Rectal smooth muscle tissue (tissue), 1 donor: ENCODE data around the gene SETD3.

ENCODE experiments used
- H3K27ac ChIP-seq: one replicate; pipeline ENCODE4 v1.7.0; 2013; ENCODE audit warnings: low read depth, low read length, inconsistent platforms
- H3K27me3 ChIP-seq: one replicate; pipeline ENCODE4 v1.7.0; 2013; ENCODE audit warnings: low read length; ENCODE audit not compliant: control insufficient read depth, insufficient read depth
- H3K36me3 ChIP-seq: one replicate; pipeline ENCODE4 v1.7.0; 2013; ENCODE audit warnings: low read length; ENCODE audit not compliant: control insufficient read depth, insufficient read depth
- H3K4me1 ChIP-seq: one replicate; pipeline ENCODE4 v1.7.0; 2013; ENCODE audit warnings: low read length; ENCODE audit not compliant: control insufficient read depth, insufficient read depth
- H3K4me3 ChIP-seq: one replicate; pipeline ENCODE4 v1.7.0; 2013; ENCODE audit warnings: low read length
- H3K9ac ChIP-seq: one replicate; pipeline ENCODE4 v1.7.0; 2013; ENCODE audit warnings: low read length

SETD3 gene

DNA sequence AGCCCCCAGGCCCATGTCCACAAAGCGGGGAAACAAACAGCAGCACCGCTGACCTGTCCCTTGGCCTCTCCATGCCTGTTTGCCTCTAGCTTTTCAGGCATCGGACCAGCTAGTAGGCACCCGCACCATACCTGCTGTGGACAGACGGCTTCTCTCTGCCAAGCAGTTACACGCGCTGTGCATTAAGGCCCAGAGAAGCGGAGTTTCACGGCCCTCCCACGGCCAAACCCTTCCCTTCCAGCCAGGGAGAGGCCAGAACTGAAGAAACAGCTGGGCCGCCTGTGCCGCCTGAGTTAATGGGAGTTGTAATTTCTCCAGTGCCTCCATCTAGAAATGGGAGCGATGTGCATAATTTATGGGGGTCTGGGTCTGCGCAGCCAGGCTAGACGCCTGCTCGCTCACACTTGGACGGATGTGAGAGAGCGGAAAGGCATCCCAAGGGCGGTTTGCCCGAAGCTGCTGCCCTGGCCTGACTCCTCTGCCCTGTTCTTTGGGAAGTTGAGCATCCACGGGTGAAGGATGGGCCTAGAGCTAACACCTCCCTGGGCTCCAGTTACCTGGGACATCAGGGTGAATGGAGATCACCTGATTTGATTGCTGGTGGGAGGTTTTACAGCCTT, 119.0 kb downstream of the SETD3 start:
- no peaks in the 10 kb centered on the region for H3K4me1 ChIP-seq
- no peaks in the 10 kb centered on the region for H3K27me3 ChIP-seq
- no peak overlapping the region for H3K27ac ChIP-seq
- no peak overlapping the region for H3K9ac ChIP-seq
- H3K4me3 ChIP-seq = no peak overlapping the region
- H3K36me3 ChIP-seq = no peaks in the 10 kb centered on the region

DNA sequence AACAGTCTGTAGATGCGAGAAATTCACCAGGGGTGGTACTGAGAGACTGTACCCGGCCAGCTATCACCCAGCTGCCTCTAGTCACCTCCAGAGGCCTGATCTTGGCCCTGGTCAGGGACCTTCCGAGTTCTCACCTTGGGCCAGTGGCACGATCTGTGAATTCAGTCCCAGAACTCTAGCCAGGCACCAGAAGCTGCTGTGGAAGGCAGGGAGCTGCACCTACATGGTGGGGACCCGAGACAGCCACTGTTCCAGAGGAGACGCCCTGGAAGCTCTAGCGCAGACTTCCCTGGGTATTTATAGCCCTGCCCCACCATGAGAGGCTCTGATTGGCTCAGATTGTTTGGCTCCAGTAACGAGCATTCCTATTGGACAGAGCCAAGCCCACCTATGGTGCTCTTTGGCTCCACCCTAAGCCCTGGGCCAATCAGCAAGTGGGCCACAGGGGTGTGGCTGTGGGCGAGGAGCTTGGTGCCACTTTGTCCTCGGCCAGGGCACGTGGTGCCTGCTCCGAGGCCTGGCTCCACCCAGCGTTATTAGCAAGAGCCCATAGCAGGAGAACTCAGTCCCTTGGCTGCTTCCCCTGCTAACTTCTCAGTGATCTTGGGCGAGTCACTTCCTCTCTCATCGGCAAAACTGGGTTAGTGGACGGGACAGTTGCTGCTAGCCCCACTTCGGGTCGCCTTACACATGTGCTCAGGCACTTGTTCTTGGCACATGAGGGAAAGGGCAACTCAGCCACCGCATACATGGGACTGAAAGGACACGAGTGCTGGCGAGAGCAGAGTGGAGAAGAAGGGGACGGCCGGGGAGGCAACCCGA, 119.7 kb downstream of the SETD3 start:
- H3K4me3 ChIP-seq = no peak overlapping the region
- H3K27me3 ChIP-seq = no peaks in the 10 kb centered on the region
- H3K9ac ChIP-seq = no peak overlapping the region
- H3K4me1 ChIP-seq = no peaks in the 10 kb centered on the region
- H3K36me3 ChIP-seq = no peaks in the 10 kb centered on the region
- H3K27ac ChIP-seq = no peak overlapping the region

- Histone ChIP-seq H3K27me3 (no peaks in the 10 kb centered on the region), H3K9ac (no peak overlapping the region), H3K27ac (no peak overlapping the region), H3K4me3 (no peak overlapping the region), H3K4me1 (no peaks in the 10 kb centered on the region), H3K36me3 (no peaks in the 10 kb centered on the region)
These were observed 120.8 kb downstream of the SETD3 start for GRCh38 chr14:99359906-99360305.

DNA sequence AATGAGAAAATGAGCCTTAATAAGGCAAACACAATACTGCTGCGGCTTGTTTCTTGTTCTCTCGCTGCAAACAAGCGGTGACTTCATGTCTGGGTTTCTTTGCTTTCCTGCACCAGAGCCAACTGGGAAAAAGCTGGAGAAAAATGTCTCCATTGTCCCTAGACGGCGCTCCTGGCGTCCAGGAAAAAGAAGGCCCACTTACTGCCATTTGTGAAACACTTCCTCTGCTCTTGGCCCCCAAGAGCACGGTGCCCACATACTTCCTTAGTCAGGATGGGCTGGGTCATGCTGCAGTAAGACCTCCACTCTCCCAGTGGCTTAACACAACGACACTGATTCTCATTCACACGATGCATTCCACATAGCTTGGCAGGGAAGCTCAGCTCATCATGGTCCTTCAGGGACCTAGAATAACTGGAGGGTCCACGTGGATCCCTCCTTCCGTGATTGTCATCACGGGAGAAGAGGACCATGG, 122.7 kb downstream of the SETD3 start:
- Histone ChIP-seq H3K4me3 (no peak overlapping the region), H3K27me3 (no peaks in the 10 kb centered on the region), H3K27ac (no peak overlapping the region), H3K36me3 (no peaks in the 10 kb centered on the region), H3K4me1 (no peaks in the 10 kb centered on the region), H3K9ac (no peak overlapping the region)

- Histone ChIP-seq H3K27me3 (no peaks in the 10 kb centered on the region), H3K4me1 (no peaks in the 10 kb centered on the region), H3K36me3 (no peaks in the 10 kb centered on the region), H3K27ac (no peak overlapping the region), H3K9ac (no peak overlapping the region), H3K4me3 (no peak overlapping the region)
These were observed 123.3 kb downstream of the SETD3 start for GRCh38 chr14:99357151-99357915.

- H3K27me3 ChIP-seq = no peaks in the 10 kb centered on the region
- H3K27ac ChIP-seq = no peak overlapping the region
- H3K9ac ChIP-seq = no peak overlapping the region
- H3K4me1 ChIP-seq = no peaks in the 10 kb centered on the region
- H3K36me3 ChIP-seq = no peaks in the 10 kb centered on the region
- H3K4me3 ChIP-seq = no peak overlapping the region
These were observed 124.5 kb downstream of the SETD3 start for GRCh38 chr14:99356031-99356608.

GRCh38 chr14:99354166-99354875, 126.3 kb downstream of the SETD3 start:
- Histone ChIP-seq H3K4me3 (no peak overlapping the region), H3K36me3 (no peaks in the 10 kb centered on the region), H3K27me3 (no peaks in the 10 kb centered on the region), H3K4me1 (no peaks in the 10 kb centered on the region), H3K9ac (no peak overlapping the region), H3K27ac (no peak overlapping the region)

GRCh38 chr14:99352688-99353280, 127.9 kb downstream of the SETD3 start:
- H3K27me3 ChIP-seq = no peaks in the 10 kb centered on the region
- H3K4me1 ChIP-seq = no peaks in the 10 kb centered on the region

GRCh38 chr14:99351166-99352007, 129.3 kb downstream of the SETD3 start:
- Histone ChIP-seq H3K4me1 (no peaks in the 10 kb centered on the region), H3K27me3 (no peaks in the 10 kb centered on the region), H3K4me3 (no peak overlapping the region), H3K9ac (no peak overlapping the region), H3K36me3 (no peaks in the 10 kb centered on the region), H3K27ac (no peak overlapping the region)

More at GRCh38 chr14:99352688-99353280, 127.9 kb downstream of the SETD3 start:
- H3K4me3 ChIP-seq = no peak overlapping the region
- no peak overlapping the region for H3K9ac ChIP-seq
- no peak overlapping the region for H3K27ac ChIP-seq
- H3K36me3 ChIP-seq = no peaks in the 10 kb centered on the region

DNA sequence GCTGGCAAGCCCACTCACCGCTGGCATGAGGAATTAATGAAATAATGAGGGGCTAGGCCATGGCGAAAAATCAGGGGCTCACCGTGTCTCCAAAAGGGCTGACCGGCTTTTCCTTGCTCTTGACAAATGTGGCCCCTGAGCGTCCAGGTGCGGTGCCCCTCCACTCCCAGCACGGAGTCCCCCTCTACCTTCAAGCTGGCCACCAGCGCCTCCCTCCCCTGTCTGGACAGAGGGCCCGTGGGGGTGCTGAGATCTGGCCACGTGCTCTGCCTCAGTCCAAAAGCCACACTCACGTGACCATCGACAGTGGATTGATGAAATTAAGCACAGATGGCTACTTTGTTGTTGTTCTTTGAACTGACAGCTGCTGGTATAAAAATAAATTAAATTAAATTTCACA, 129.9 kb downstream of the SETD3 start:
- Histone ChIP-seq H3K36me3 (no peaks in the 10 kb centered on the region), H3K27ac (no peak overlapping the region), H3K27me3 (no peaks in the 10 kb centered on the region), H3K9ac (no peak overlapping the region), H3K4me1 (no peaks in the 10 kb centered on the region), H3K4me3 (no peak overlapping the region)
